AG04450 (cell line): ENCODE measurements around the gene LCN10. TPM values are rescaled to one million over a fixed set of nuclear protein-coding genes. Genes with fewer than 3 reads are reported as not detected.

Experiments used
- CTCF ChIA-PET: fragments of 300-600, 350-600 bp; formaldehyde crosslinking; extraction: SDS; loops from one replicate; lab custom pipeline; 2022; ENCODE audit warnings: antibody characterized with exemption, inconsistent platforms; lab: Charles Lee
- POLR2A ChIA-PET: fragments of 350-600 bp; formaldehyde crosslinking; extraction: SDS; loops from one replicate; lab custom pipeline; 2021; ENCODE audit warnings: antibody characterized with exemption, inconsistent platforms; lab: Yijun Ruan, JAX
- DNase-seq: peaks from one replicate; pipeline ENCODE4 v3.0.0-alpha.2; 2011; ENCODE audit warnings: low read depth, low spot score
- H3K27ac ChIP-seq: one replicate; pipeline ENCODE4 v1.5.1; 2012; ENCODE audit warnings: low read depth, low read length, control low read depth
- H3K27me3 ChIP-seq: one replicate; pipeline ENCODE4 v1.6.0; 2012; ENCODE audit warnings: low read length; ENCODE audit not compliant: control insufficient read depth, insufficient read depth
- H3K4me3 ChIP-seq: 2 replicates; pipeline ENCODE4 v1.5.1; 2011; ENCODE audit warnings: mild to moderate bottlenecking, low read depth, low read length, control low read depth
- H3K9me3 ChIP-seq: 2 replicates; pipeline ENCODE4 v1.5.1; 2012; ENCODE audit warnings: low read length; ENCODE audit not compliant: control insufficient read depth, insufficient read depth
- polyA plus RNA-seq: library from polyadenylated mRNA; depleted of rRNA; stranded (reverse); fragments of >200 nt; gene quantifications from 2 replicates; pipeline ENCODE4 v1.2.3, GENCODE V29; 2011
- TF ChIP-seq, protein P1 (sequence below): IDR thresholded peaks from 2 replicates; pipeline ENCODE4 v1.5.1; 2011; ENCODE audit warnings: low read depth, low read length, control low read depth, inconsistent platforms

LCN10 gene
- polyA plus RNA-seq, 1 experiment, result not detected

DNA sequence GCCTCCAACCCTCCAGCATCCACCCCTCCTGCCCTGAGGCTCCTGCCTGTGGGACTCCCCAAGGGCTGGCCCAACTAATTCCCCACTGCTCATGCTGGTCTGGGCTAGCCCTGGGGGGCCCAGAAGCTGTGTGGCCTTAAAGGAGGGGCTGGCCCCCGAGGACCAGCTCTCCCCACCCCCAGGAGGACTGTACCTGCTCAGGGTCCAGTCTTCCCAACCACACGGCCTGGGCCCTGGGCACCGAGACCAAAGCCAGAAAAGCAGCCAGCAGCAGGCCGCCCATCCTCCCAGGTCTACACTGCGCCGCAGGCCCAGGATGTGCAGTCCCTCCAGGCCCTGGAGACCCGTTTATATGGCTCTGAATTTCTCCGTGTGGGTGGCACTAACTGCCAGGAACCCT lies 5.5 kb upstream of the LCN10 start, which contains the start of gene LCN6:
Gene LCN6 (minus strand): TSS at position 325 of the 400 bp plus-strand sequence. CDS start 42 bp downstream, at position 283.
- Histone ChIP-seq H3K27ac (no peak within 1 kb of the TSS), H3K27me3 (peaks cover 32% of the 10 kb centered on the region), H3K9me3 (peaks cover 9% of the 10 kb centered on the region), H3K4me3 (no peak within 1 kb of the TSS)
- no peak for DNase-seq
- CTCF ChIA-PET, result no interaction called here
- POLR2A ChIA-PET, result no interaction called here
- TF ChIP-seq, protein P1, sequence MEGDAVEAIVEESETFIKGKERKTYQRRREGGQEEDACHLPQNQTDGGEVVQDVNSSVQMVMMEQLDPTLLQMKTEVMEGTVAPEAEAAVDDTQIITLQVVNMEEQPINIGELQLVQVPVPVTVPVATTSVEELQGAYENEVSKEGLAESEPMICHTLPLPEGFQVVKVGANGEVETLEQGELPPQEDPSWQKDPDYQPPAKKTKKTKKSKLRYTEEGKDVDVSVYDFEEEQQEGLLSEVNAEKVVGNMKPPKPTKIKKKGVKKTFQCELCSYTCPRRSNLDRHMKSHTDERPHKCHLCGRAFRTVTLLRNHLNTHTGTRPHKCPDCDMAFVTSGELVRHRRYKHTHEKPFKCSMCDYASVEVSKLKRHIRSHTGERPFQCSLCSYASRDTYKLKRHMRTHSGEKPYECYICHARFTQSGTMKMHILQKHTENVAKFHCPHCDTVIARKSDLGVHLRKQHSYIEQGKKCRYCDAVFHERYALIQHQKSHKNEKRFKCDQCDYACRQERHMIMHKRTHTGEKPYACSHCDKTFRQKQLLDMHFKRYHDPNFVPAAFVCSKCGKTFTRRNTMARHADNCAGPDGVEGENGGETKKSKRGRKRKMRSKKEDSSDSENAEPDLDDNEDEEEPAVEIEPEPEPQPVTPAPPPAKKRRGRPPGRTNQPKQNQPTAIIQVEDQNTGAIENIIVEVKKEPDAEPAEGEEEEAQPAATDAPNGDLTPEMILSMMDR, result no peak

DNA sequence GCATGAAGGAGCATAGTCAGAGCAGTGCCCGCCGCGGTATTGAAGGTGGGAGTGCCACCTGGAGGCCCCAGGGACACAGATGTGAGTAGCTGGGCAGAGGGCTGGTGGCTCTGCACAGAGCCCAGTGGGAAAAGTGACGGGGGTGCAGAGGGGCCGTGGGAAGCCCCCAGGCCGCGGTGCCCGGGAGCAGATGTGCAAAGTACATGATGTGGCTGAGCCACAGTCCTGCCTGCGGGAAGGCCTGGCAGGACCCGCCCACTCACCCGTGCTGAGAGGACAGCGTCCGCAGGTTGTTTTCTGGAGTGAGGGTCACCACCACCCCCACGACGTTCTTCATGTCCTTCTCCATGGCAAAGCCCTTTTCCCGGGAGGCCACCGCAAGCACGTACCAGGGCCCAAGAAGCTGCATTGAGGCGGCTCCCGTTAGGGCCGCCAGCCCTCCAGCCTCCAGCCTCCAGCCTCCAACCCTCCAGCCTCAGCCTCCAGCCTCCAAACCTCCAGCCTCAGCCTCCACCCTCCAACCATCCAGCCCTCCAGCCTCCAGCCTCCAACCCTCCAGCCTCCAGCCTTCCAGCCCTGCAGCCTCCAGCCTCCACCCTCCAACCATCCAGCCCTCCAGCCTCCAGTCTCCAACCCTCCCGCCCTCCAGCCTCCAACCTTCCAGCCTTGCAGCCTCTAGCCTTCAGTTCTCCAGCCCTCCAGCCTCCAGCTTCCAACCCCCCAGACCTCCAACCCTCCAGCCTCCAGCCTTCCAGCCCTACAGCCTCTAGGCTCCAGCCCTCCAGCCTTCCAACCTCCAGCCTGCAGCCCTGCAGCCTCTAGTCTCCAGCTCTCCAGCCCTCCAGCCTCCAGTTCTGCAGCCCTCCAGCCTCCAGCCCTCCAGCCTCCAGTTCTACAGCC lies 4.7 kb upstream of the LCN10 start:
- H3K4me3 ChIP-seq, result no peak overlapping the region
- ChIA-PET CTCF (no interaction called here), POLR2A (no interaction called here)
- H3K9me3 ChIP-seq, result peaks cover 7% of the 10 kb centered on the region
- TF ChIP-seq, protein P1, result no peak
- H3K27me3 ChIP-seq, result peaks cover 38% of the 10 kb centered on the region
- no peak for DNase-seq
- no peak overlapping the region for H3K27ac ChIP-seq

DNA sequence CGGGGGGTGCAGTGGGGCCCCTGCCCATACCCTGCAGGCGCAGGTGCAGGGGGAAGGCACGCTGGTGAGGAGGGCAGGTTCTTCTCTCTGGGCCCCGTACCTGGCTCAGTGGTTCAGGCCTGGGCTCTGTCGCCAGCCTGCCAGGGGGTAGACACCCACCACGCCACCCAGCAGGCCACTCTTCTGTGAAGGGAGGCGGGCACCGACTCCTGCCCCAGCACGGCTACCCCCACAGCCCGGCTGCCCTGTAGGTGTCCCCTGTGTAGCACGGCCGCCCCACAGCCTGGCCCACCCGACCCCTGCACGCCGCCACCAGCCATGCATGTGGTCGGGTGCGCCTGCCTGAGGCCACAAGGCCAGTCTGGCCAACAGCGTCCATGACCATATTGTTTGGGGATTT lies 3.9 kb upstream of the LCN10 start:
- ChIA-PET CTCF (interaction anchor here (0.6 kb wide), 1 partner anchor 16 kb away, joined by 8 read pairs; no protein-coding TSS in a partner anchor), POLR2A (no interaction called here)

DNA sequence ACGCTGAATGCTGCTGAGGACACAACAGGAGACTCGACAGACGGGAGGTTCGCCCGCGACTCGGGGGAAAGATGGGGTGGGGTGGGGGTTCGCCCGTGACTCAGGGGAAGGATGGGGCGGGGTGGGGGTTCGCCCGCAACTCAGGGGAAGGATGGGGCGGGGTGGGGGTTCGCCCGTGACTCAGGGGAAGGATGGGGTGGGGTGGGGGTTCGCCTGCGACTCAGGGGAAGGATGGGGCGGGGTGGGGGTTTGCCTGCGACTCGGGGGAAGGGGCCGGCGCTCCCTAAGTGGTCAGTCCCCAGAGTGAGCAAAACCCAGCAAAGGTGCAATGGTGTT lies 3.4 kb upstream of the LCN10 start:
- CTCF ChIA-PET, result interaction anchor here (0.6 kb wide), 1 partner anchor 16 kb away, joined by 8 read pairs; no protein-coding TSS in a partner anchor
- no peaks in the 10 kb centered on the region; the same call in 1 of the 2 replicates for H3K9me3 ChIP-seq
- no peak for DNase-seq
- no peak overlapping the region for H3K4me3 ChIP-seq
- TF ChIP-seq, protein P1, result no peak
- H3K27ac ChIP-seq, result no peak overlapping the region
- POLR2A ChIA-PET, result no interaction called here
- H3K27me3 ChIP-seq, result peaks cover 39% of the 10 kb centered on the region

More for the DNA sequence above, 3.9 kb upstream of the LCN10 start:
- Histone ChIP-seq H3K9me3 (peaks cover under 1% of the 10 kb centered on the region), H3K4me3 (no peak overlapping the region), H3K27me3 (peaks cover 38% of the 10 kb centered on the region), H3K27ac (no peak overlapping the region)
- TF ChIP-seq, protein P1, result no peak
- no peak for DNase-seq

DNA sequence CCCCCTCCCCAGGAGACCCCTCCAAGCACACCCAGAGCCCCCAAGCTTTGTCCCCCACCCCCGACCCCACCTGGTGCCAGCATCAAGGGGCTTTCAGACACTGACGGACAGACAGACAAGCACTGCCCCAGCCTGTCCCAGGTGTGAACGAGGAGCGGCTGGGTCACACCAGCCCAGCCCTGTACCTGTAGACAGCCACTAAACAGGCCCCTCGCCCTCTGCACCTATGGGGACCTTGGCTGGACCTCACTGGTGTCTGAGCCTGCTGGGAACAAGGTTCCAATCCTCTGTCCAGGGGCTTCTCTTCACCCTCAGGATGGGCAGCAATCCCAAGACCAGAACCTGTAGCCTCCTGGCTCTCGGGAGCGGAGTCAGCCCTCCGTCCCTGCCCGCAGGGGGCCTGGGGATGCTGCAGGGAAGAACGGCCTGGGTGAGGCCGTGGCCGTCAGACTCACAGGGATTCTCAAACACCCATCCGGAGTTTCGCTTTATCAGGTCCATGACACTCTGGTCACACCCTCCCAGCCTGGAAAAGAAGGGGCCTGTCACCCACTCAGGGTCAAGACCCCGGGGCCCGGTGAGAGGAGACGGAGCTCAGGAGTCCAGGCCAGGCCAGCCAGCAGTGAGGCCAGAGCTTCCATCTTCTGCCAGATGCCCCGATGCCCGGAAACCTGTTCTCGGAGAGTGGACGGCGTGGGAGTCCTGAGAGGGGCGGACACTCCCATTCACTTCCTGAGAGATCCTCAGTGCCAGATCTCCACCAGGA lies 2.8 kb upstream of the LCN10 start:
- no peak overlapping the region for H3K4me3 ChIP-seq
- H3K9me3 ChIP-seq, result no peaks in the 10 kb centered on the region; the same call in 1 of the 2 replicates
- H3K27me3 ChIP-seq, result peaks cover 43% of the 10 kb centered on the region
- TF ChIP-seq, protein P1, result no peak
- ChIA-PET CTCF (no interaction called here), POLR2A (no interaction called here)
- no peak overlapping the region for H3K27ac ChIP-seq
- DNase-seq, result no peak
